ENCODE data around the gene DRC7. TPM values are rescaled to one million over a fixed set of nuclear protein-coding genes. Genes with fewer than 3 reads are reported as not detected.
"Not testable (repeated sequence)": the region's sequence is repeated elsewhere in the genome, so short reads cannot be mapped to it uniquely, and the experiment has no call there.

The DRC7 gene
- total RNA-seq, 1 experiment from 2014 or later, result not detected

DNA sequence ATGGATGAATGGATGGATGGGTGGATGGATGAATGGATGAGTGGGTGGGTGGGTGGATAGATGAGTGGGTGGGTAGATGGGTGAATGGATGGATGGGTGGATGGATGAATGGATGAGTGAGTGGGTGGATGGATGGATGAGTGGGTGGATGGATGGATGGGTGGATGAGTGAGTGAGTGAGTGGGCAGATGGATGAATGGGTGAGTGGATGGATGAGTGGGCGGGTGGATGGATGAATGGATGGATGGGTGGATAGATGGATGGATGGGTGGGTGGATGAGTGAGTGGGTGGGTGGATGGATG lies 34.5 kb downstream of the DRC7 start:
- POLR2A ChIA-PET, result no interaction called here
- Mint-ChIP-seq H3K36me3 (no peaks in the 10 kb centered on the region), H3K27ac (no peak overlapping the region), H3K9me3 (no peaks in the 10 kb centered on the region; the same call in 1 of the 2 replicates), H3K4me3 (no peak overlapping the region), H3K27me3 (ENCODE audit: low read depth) (peaks cover 3% of the 10 kb centered on the region; the same call in 1 of the 2 replicates), H3K4me1 (peaks cover 5% of the 10 kb centered on the region)
- CTCF ChIA-PET, result no interaction called here
- TF ChIP-seq, protein P1, sequence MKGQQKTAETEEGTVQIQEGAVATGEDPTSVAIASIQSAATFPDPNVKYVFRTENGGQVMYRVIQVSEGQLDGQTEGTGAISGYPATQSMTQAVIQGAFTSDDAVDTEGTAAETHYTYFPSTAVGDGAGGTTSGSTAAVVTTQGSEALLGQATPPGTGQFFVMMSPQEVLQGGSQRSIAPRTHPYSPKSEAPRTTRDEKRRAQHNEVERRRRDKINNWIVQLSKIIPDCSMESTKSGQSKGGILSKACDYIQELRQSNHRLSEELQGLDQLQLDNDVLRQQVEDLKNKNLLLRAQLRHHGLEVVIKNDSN (CRISPR knock-in tag; IDR thresholded peaks at IDR 0.05), result no peak
- no peak for TF ChIP-seq IRF2 (CRISPR knock-in tag; IDR thresholded peaks at IDR 0.05; ENCODE audit: borderline replicate concordance, low read depth)
- TF ChIP-seq JUN (CRISPR knock-in tag; IDR thresholded peaks at IDR 0.05), result no peak
- TF ChIP-seq, protein P2, sequence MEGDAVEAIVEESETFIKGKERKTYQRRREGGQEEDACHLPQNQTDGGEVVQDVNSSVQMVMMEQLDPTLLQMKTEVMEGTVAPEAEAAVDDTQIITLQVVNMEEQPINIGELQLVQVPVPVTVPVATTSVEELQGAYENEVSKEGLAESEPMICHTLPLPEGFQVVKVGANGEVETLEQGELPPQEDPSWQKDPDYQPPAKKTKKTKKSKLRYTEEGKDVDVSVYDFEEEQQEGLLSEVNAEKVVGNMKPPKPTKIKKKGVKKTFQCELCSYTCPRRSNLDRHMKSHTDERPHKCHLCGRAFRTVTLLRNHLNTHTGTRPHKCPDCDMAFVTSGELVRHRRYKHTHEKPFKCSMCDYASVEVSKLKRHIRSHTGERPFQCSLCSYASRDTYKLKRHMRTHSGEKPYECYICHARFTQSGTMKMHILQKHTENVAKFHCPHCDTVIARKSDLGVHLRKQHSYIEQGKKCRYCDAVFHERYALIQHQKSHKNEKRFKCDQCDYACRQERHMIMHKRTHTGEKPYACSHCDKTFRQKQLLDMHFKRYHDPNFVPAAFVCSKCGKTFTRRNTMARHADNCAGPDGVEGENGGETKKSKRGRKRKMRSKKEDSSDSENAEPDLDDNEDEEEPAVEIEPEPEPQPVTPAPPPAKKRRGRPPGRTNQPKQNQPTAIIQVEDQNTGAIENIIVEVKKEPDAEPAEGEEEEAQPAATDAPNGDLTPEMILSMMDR (IDR thresholded peaks at IDR 0.05), result no peak
- no peak for TF ChIP-seq TCF7 (CRISPR knock-in tag; IDR thresholded peaks at IDR 0.05; ENCODE audit: low read depth)
- TF ChIP-seq CBFB (CRISPR knock-in tag; IDR thresholded peaks at IDR 0.05; ENCODE audit: low read depth), result no peak
- TF ChIP-seq, protein P3, sequence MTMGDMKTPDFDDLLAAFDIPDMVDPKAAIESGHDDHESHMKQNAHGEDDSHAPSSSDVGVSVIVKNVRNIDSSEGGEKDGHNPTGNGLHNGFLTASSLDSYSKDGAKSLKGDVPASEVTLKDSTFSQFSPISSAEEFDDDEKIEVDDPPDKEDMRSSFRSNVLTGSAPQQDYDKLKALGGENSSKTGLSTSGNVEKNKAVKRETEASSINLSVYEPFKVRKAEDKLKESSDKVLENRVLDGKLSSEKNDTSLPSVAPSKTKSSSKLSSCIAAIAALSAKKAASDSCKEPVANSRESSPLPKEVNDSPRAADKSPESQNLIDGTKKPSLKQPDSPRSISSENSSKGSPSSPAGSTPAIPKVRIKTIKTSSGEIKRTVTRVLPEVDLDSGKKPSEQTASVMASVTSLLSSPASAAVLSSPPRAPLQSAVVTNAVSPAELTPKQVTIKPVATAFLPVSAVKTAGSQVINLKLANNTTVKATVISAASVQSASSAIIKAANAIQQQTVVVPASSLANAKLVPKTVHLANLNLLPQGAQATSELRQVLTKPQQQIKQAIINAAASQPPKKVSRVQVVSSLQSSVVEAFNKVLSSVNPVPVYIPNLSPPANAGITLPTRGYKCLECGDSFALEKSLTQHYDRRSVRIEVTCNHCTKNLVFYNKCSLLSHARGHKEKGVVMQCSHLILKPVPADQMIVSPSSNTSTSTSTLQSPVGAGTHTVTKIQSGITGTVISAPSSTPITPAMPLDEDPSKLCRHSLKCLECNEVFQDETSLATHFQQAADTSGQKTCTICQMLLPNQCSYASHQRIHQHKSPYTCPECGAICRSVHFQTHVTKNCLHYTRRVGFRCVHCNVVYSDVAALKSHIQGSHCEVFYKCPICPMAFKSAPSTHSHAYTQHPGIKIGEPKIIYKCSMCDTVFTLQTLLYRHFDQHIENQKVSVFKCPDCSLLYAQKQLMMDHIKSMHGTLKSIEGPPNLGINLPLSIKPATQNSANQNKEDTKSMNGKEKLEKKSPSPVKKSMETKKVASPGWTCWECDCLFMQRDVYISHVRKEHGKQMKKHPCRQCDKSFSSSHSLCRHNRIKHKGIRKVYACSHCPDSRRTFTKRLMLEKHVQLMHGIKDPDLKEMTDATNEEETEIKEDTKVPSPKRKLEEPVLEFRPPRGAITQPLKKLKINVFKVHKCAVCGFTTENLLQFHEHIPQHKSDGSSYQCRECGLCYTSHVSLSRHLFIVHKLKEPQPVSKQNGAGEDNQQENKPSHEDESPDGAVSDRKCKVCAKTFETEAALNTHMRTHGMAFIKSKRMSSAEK (CRISPR knock-in tag; IDR thresholded peaks at IDR 0.05; ENCODE audit: borderline replicate concordance), result no peak
- TF ChIP-seq, protein P4, sequence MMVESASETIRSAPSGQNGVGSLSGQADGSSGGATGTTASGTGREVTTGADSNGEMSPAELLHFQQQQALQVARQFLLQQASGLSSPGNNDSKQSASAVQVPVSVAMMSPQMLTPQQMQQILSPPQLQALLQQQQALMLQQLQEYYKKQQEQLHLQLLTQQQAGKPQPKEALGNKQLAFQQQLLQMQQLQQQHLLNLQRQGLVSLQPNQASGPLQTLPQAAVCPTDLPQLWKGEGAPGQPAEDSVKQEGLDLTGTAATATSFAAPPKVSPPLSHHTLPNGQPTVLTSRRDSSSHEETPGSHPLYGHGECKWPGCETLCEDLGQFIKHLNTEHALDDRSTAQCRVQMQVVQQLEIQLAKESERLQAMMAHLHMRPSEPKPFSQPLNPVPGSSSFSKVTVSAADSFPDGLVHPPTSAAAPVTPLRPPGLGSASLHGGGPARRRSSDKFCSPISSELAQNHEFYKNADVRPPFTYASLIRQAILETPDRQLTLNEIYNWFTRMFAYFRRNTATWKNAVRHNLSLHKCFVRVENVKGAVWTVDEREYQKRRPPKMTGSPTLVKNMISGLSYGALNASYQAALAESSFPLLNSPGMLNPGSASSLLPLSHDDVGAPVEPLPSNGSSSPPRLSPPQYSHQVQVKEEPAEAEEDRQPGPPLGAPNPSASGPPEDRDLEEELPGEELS (CRISPR knock-in tag; IDR thresholded peaks at IDR 0.05), result no peak
- TF ChIP-seq, protein P5, sequence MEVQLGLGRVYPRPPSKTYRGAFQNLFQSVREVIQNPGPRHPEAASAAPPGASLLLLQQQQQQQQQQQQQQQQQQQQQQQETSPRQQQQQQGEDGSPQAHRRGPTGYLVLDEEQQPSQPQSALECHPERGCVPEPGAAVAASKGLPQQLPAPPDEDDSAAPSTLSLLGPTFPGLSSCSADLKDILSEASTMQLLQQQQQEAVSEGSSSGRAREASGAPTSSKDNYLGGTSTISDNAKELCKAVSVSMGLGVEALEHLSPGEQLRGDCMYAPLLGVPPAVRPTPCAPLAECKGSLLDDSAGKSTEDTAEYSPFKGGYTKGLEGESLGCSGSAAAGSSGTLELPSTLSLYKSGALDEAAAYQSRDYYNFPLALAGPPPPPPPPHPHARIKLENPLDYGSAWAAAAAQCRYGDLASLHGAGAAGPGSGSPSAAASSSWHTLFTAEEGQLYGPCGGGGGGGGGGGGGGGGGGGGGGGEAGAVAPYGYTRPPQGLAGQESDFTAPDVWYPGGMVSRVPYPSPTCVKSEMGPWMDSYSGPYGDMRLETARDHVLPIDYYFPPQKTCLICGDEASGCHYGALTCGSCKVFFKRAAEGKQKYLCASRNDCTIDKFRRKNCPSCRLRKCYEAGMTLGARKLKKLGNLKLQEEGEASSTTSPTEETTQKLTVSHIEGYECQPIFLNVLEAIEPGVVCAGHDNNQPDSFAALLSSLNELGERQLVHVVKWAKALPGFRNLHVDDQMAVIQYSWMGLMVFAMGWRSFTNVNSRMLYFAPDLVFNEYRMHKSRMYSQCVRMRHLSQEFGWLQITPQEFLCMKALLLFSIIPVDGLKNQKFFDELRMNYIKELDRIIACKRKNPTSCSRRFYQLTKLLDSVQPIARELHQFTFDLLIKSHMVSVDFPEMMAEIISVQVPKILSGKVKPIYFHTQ (CRISPR knock-in tag; IDR thresholded peaks at IDR 0.05), result no peak
- TF ChIP-seq SMAD4 (CRISPR knock-in tag; IDR thresholded peaks at IDR 0.05), result no peak
- no peak for TF ChIP-seq CREB1 (CRISPR knock-in tag; IDR thresholded peaks at IDR 0.05)
- TF ChIP-seq NFE2L1 (CRISPR knock-in tag; IDR thresholded peaks at IDR 0.05), result no peak
- TF ChIP-seq FOXJ3 (CRISPR knock-in tag; IDR thresholded peaks at IDR 0.05; ENCODE audit: borderline replicate concordance), result no peak
- TF ChIP-seq TEAD4 (CRISPR knock-in tag; IDR thresholded peaks at IDR 0.05), result no peak
- DNase-seq (ENCODE audit: low spot score) (no peak), ATAC-seq (no peak)

DNA sequence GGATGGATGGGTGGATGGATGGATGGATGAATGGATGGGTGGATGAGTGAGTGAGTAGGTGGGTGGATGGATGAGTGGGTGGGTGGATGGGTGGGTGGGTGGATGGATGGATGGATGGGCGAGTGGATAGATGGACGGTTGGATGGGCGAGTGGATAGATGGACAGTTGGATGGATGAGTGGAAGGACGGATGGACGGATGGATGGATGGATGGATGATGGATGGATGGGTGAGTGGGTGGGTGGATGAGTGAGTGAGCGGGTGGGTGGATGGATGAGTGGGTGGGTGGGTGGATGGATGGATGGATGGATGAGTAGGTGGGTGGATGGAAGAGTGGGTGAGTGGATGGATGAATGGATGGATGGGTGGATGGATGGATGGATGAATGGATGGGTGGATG lies 35.2 kb downstream of the DRC7 start:
- H3K27me3 Mint-ChIP-seq (ENCODE audit: low read depth); CTCF ChIA-PET; H3K4me1 Mint-ChIP-seq; H3K9me3 Mint-ChIP-seq; H3K36me3 Mint-ChIP-seq; H3K4me3 Mint-ChIP-seq; ATAC-seq; H3K27ac Mint-ChIP-seq; POLR2A ChIA-PET; DNase-seq (ENCODE audit: low spot score): not testable (repeated sequence)

Measured in WTC11 (cell line).